ENCODE data around the gene LRRC4C.

DNA sequence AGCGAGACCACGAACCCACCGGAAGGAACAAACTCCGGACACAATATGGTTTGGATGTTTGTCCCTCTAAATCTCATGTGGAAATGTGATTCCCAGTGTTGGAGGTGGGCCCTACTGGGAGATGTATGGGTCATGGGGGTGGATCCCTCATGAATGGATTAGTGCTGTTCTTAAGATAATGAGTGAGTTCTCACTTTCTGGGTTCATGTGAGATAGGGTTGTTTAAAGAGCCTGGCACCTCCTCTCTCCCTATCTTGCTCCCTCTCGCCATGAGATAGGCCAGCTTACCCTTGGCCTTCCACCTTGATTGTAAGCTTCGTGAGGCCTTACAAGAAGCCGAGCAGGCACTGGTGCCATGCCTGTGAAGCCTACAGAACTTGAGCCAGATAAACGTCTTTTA lies 184.6 kb downstream of the LRRC4C start:
- TF ChIP-seq POLR2A (IDR thresholded peaks at IDR 0.05) (no peak), POLR2AphosphoS5 (IDR thresholded peaks at IDR 0.05) (no peak), EP300 (IDR thresholded peaks at IDR 0.05) (no peak)
- TF ChIP-seq, protein P1, sequence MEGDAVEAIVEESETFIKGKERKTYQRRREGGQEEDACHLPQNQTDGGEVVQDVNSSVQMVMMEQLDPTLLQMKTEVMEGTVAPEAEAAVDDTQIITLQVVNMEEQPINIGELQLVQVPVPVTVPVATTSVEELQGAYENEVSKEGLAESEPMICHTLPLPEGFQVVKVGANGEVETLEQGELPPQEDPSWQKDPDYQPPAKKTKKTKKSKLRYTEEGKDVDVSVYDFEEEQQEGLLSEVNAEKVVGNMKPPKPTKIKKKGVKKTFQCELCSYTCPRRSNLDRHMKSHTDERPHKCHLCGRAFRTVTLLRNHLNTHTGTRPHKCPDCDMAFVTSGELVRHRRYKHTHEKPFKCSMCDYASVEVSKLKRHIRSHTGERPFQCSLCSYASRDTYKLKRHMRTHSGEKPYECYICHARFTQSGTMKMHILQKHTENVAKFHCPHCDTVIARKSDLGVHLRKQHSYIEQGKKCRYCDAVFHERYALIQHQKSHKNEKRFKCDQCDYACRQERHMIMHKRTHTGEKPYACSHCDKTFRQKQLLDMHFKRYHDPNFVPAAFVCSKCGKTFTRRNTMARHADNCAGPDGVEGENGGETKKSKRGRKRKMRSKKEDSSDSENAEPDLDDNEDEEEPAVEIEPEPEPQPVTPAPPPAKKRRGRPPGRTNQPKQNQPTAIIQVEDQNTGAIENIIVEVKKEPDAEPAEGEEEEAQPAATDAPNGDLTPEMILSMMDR (IDR thresholded peaks at IDR 0.05) = no peak

All from gastroesophageal sphincter (tissue), 3 donors.